Measurements from ENCODE around the gene GREB1L. TPM values are rescaled to one million over a fixed set of nuclear protein-coding genes. Genes with fewer than 3 reads are reported as not detected.

GREB1L gene
- total RNA-seq, 1 donor from 2014 or later, result 0.98 TPM

GRCh38 chr18:21262244-21262643 is 20.2 kb downstream of the GREB1L start:
- Histone ChIP-seq H3K4me1 (peaks cover 4% of the 10 kb centered on the region), H3K4me3 (no peak overlapping the region), H3K36me3 (no peaks in the 10 kb centered on the region), H3K27me3 (no peaks in the 10 kb centered on the region), H3K27ac (no peak overlapping the region), H3K9me3 (no peaks in the 10 kb centered on the region)
- intact Hi-C loops (cut with DNase I), result no loop called here
- no peak for DNase-seq (ENCODE audit: extremely low spot score in 2 of 2)
- no peak for TF ChIP-seq POLR2AphosphoS5 (IDR thresholded peaks at IDR 0.05; ENCODE audit: insufficient read depth in 1 of 2, low read depth in 1 of 2)
- TF ChIP-seq CTCF (IDR thresholded peaks at IDR 0.05), result no peak
- TF ChIP-seq POLR2A (IDR thresholded peaks at IDR 0.05), result no peak

- Histone ChIP-seq H3K27ac (no peak overlapping the region), H3K36me3 (no peaks in the 10 kb centered on the region), H3K4me1 (peaks cover 4% of the 10 kb centered on the region), H3K9me3 (no peaks in the 10 kb centered on the region), H3K27me3 (no peaks in the 10 kb centered on the region), H3K4me3 (no peak overlapping the region)
- no peak for DNase-seq (ENCODE audit: extremely low spot score in 2 of 2)
- TF ChIP-seq POLR2A (IDR thresholded peaks at IDR 0.05) (no peak), CTCF (IDR thresholded peaks at IDR 0.05) (no peak), POLR2AphosphoS5 (IDR thresholded peaks at IDR 0.05; ENCODE audit: insufficient read depth in 1 of 2, low read depth in 1 of 2) (no peak)
- intact Hi-C loops (cut with DNase I), result no loop called here
Observed at GRCh38 chr18:21262979-21263378, 20.9 kb downstream of the GREB1L start.

GRCh38 chr18:21264651-21265050 is 22.6 kb downstream of the GREB1L start:
- Histone ChIP-seq H3K27ac (no peak overlapping the region), H3K4me3 (no peak overlapping the region), H3K27me3 (no peaks in the 10 kb centered on the region), H3K9me3 (no peaks in the 10 kb centered on the region), H3K4me1 (peaks cover 4% of the 10 kb centered on the region), H3K36me3 (no peaks in the 10 kb centered on the region)
- no peak for TF ChIP-seq CTCF (IDR thresholded peaks at IDR 0.05)
- intact Hi-C loops (cut with DNase I), result no loop called here
- no peak for DNase-seq (ENCODE audit: extremely low spot score in 2 of 2)

GRCh38 chr18:21265971-21266673 is 24.1 kb downstream of the GREB1L start:
- no peaks in the 10 kb centered on the region for H3K36me3 ChIP-seq
- no peak for TF ChIP-seq POLR2A (IDR thresholded peaks at IDR 0.05)
- no peak for TF ChIP-seq POLR2AphosphoS5 (IDR thresholded peaks at IDR 0.05; ENCODE audit: insufficient read depth in 1 of 2, low read depth in 1 of 2)
- TF ChIP-seq CTCF (IDR thresholded peaks at IDR 0.05), result no peak
- DNase-seq (ENCODE audit: extremely low spot score in 2 of 2), result no peak
- H3K4me3 ChIP-seq, result no peak overlapping the region
- peaks cover 4% of the 10 kb centered on the region for H3K4me1 ChIP-seq
- H3K27ac ChIP-seq, result no peak overlapping the region
- H3K27me3 ChIP-seq, result no peaks in the 10 kb centered on the region
- H3K9me3 ChIP-seq, result no peaks in the 10 kb centered on the region
- intact Hi-C loops (cut with DNase I), result no loop called here

- TF ChIP-seq POLR2AphosphoS5 (IDR thresholded peaks at IDR 0.05; ENCODE audit: insufficient read depth in 1 of 2, low read depth in 1 of 2), result no peak
- no peak for TF ChIP-seq CTCF (IDR thresholded peaks at IDR 0.05)
- no peak for TF ChIP-seq POLR2A (IDR thresholded peaks at IDR 0.05)
- peaks cover 4% of the 10 kb centered on the region for H3K4me1 ChIP-seq
- intact Hi-C loops (cut with DNase I), result no loop called here
- DNase-seq (ENCODE audit: extremely low spot score in 2 of 2), result no peak
- H3K9me3 ChIP-seq, result no peaks in the 10 kb centered on the region
- no peak overlapping the region for H3K4me3 ChIP-seq
- H3K27me3 ChIP-seq, result no peaks in the 10 kb centered on the region
- H3K27ac ChIP-seq, result no peak overlapping the region
- H3K36me3 ChIP-seq, result no peaks in the 10 kb centered on the region
Observed at GRCh38 chr18:21267400-21267799, 25.4 kb downstream of the GREB1L start.

All from vagina (tissue), 2 donors.